DOHH2 (cell line): ENCODE results near the gene ITGAV.

Experiments used
- H3F3A ChIP-seq: fragments of 200-600 bp; sonication (generic), shearing (Covaris generic); 2 replicates; pipeline ENCODE4 v1.6.0; 2016; ENCODE audit warnings: antibody characterized with exemption, mild to moderate bottlenecking; ENCODE audit not compliant: control insufficient read depth, insufficient read depth
- H3K27ac ChIP-seq: fragments of 200-600 bp; sonication (generic); 2 replicates; pipeline ENCODE4 v1.5.1; 2014; ENCODE audit warnings: low read depth, mild to moderate bottlenecking, low read length, moderate library complexity
- H3K27me3 ChIP-seq: fragments of 200-600 bp; sonication (generic); 2 replicates; pipeline ENCODE4 v1.6.1; 2014; ENCODE audit warnings: mild to moderate bottlenecking, low read length, mixed read lengths; ENCODE audit not compliant: control insufficient read depth
- H3K36me3 ChIP-seq: fragments of 200-600 bp; sonication (generic); 2 replicates; pipeline ENCODE4 v1.6.1; 2014; ENCODE audit warnings: mild to moderate bottlenecking, low read length, moderate library complexity, mixed read lengths; ENCODE audit not compliant: control insufficient read depth
- H3K4me1 ChIP-seq: fragments of 200-600 bp; sonication (generic); 2 replicates; pipeline ENCODE4 v1.6.1; 2014; ENCODE audit warnings: mild to moderate bottlenecking, low read length, mixed read lengths; ENCODE audit not compliant: control insufficient read depth
- H3K4me2 ChIP-seq: fragments of 200-600 bp; sonication (generic); 2 replicates; pipeline ENCODE4 v1.6.0; 2014; ENCODE audit warnings: mild to moderate bottlenecking, low read length, moderate library complexity
- H3K4me3 ChIP-seq: fragments of 200-600 bp; sonication (generic); 2 replicates; pipeline ENCODE4 v1.5.1; 2014; ENCODE audit warnings: mild to moderate bottlenecking, low read length, mixed read lengths
- H3K79me2 ChIP-seq: fragments of 200-600 bp; sonication (generic); 2 replicates; pipeline ENCODE4 v1.6.1; 2014; ENCODE audit warnings: mild to moderate bottlenecking, low read length, mixed read lengths; ENCODE audit not compliant: control insufficient read depth
- H3K9me2 ChIP-seq: fragments of 200-600 bp; sonication (generic); replicated peaks from 2 replicates; pipeline ENCODE4 v1.6.1; 2014; ENCODE audit warnings: mild to moderate bottlenecking, low read length, mixed read lengths; ENCODE audit not compliant: control insufficient read depth
- H3K9me3 ChIP-seq: fragments of 200-600 bp; sonication (generic); 2 replicates; pipeline ENCODE4 v1.6.1; 2014; ENCODE audit warnings: antibody characterized with exemption, low read length, mixed read lengths; ENCODE audit not compliant: control insufficient read depth, insufficient read depth
- H4K20me1 ChIP-seq: fragments of 200-600 bp; sonication (generic); 2 replicates; pipeline ENCODE4 v1.6.0; 2014; ENCODE audit warnings: low read depth, mild to moderate bottlenecking, antibody characterized with exemption, low read length, moderate library complexity; ENCODE audit not compliant: control insufficient read depth, insufficient read depth
- CTCF ChIP-seq: fragments of 200-600 bp; sonication (generic); IDR thresholded peaks from one replicate; pipeline ENCODE4 v1.5.1; 2014; ENCODE audit warnings: antibody characterized with exemption, mild to moderate bottlenecking, low read depth, low read length; ENCODE audit not compliant: poor library complexity, severe bottlenecking
- EZH2phosphoT487 ChIP-seq: fragments of 200-600 bp; sonication (generic); IDR thresholded peaks from 2 replicates; pipeline ENCODE4 v1.6.1; 2017; ENCODE audit warnings: borderline replicate concordance, mild to moderate bottlenecking, antibody characterized with exemption, low read length, moderate library complexity, mixed read lengths

The ITGAV gene

DNA sequence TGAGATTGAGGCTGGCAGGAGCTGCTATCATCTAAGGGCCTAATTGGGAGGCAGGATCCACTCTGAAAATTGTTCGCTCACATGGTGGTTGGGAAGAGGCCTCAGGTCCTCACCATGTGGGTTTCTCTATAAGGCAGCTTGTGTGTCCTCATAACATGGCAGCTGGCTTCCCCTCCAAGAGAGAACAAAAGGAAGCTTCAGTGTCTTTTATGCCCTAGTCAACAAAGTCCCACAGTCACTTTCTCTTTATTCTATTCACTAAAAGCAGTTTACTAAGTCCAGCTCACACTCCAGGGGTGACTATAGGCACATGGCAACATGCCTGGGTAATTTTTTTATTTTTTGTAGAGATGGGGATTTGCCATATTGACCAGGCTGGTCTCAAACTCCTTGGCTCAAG lies 5.8 kb upstream of the ITGAV start:
- H3K4me1 ChIP-seq: peaks cover 2% of the 10 kb centered on the region
- H4K20me1 ChIP-seq: no peaks in the 10 kb centered on the region
- no peak for TF ChIP-seq EZH2phosphoT487
- no peak for TF ChIP-seq CTCF
- no peaks in the 10 kb centered on the region for H3K9me2 ChIP-seq
- H3F3A ChIP-seq: no peaks in the 10 kb centered on the region
- no peak overlapping the region for H3K4me3 ChIP-seq
- H3K79me2 ChIP-seq: no peaks in the 10 kb centered on the region
- H3K36me3 ChIP-seq: no peaks in the 10 kb centered on the region
- H3K27ac ChIP-seq: no peak overlapping the region
- H3K9me3 ChIP-seq: no peaks in the 10 kb centered on the region
- H3K27me3 ChIP-seq: no peaks in the 10 kb centered on the region
- H3K4me2 ChIP-seq: no peak overlapping the region

DNA sequence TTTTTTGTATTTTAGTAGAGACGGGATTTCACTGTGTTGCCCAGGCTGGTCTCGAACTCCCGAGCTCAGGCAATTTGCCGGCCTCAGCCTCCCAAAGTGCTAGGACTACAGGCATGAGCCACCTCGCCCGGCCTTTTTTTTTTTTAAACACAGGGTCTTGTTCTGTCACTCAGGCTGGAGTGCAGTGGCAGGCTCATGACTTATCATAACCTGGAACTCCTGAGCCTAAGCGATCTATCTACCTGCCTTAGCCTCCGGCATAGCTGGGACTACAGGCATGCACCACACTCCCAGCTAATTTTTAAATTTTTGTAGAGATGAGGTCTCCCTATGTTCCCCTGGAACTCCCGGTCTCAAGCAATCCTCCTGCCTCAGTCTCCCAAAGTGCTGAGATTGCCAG lies 1.4 kb upstream of the ITGAV start:
- H3K27me3 ChIP-seq: no peaks in the 10 kb centered on the region
- no peak overlapping the region for H3K4me3 ChIP-seq
- peaks cover 33% of the 10 kb centered on the region for H3K79me2 ChIP-seq
- H3K4me1 ChIP-seq: peaks cover 24% of the 10 kb centered on the region
- no peaks in the 10 kb centered on the region for H3F3A ChIP-seq
- H3K27ac ChIP-seq: no peak overlapping the region
- no peaks in the 10 kb centered on the region for H3K9me3 ChIP-seq
- TF ChIP-seq EZH2phosphoT487 (no peak), CTCF (no peak)
- peaks cover 6% of the 10 kb centered on the region; the same call in 1 of the 2 replicates for H3K36me3 ChIP-seq
- H4K20me1 ChIP-seq: no peaks in the 10 kb centered on the region
- H3K4me2 ChIP-seq: no peak overlapping the region
- no peaks in the 10 kb centered on the region for H3K9me2 ChIP-seq

- peaks cover 38% of the 10 kb centered on the region for H3K79me2 ChIP-seq
Measured at GRCh38 chr2:186588940-186589611, 780 bp upstream of the ITGAV start.

More at GRCh38 chr2:186588940-186589611, 780 bp upstream of the ITGAV start:
- no peaks in the 10 kb centered on the region for H3F3A ChIP-seq
- H3K36me3 ChIP-seq: peaks cover 6% of the 10 kb centered on the region; the same call in 1 of the 2 replicates
- H3K9me2 ChIP-seq: no peaks in the 10 kb centered on the region
- H3K9me3 ChIP-seq: no peaks in the 10 kb centered on the region
- peak overlapping the region; percentile 98 for H3K4me3 ChIP-seq
- TF ChIP-seq CTCF (no peak), EZH2phosphoT487 (no peak)
- no peaks in the 10 kb centered on the region for H3K27me3 ChIP-seq
- H4K20me1 ChIP-seq: no peaks in the 10 kb centered on the region
- peaks cover 25% of the 10 kb centered on the region for H3K4me1 ChIP-seq
- peak overlapping the region; percentile 87 for H3K4me2 ChIP-seq
- H3K27ac ChIP-seq: peak overlapping the region; percentile 61
